A549 (cell line): Measurements from ENCODE around the gene UNC45B.

ENCODE experiments used
- MAFK ChIP-seq: fragments of 450-650 bp; IDR thresholded peaks from 2 replicates; pipeline ENCODE4 v1.6.1; 2014; ENCODE audit not compliant: partially characterized antibody
- NFE2L2 ChIP-seq: fragments of 150-350 bp; conservative IDR thresholded peaks from 2 replicates; pipeline ENCODE4 v1.6.1; 2014; ENCODE audit warnings: low read length
- TF ChIP-seq, protein P1 (sequence below): fragments of 450-650 bp; IDR thresholded peaks from 2 replicates; pipeline ENCODE4 v1.6.1; 2014; ENCODE audit warnings: antibody characterized with exemption

DNA sequence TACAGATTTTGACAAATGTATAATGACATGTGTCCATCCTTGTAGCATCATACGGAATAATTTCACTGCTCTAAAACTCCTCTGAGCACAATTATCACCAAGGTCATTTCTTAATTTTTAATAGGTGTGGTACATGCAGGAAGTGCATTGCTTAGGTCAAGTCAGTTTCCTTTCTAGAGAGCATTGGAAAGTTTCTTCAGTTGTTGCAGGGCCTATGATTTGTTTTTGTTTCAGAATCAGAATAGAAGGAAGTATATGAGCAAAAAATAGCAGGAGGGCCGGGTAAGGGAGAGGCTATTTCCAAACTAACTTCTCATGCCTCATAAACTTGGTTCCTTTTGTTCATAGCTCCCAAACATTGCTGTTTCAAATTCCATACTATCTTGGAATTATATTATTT is 71.3 kb downstream of the UNC45B start:
- no peak for TF ChIP-seq NFE2L2
- TF ChIP-seq, protein P1, sequence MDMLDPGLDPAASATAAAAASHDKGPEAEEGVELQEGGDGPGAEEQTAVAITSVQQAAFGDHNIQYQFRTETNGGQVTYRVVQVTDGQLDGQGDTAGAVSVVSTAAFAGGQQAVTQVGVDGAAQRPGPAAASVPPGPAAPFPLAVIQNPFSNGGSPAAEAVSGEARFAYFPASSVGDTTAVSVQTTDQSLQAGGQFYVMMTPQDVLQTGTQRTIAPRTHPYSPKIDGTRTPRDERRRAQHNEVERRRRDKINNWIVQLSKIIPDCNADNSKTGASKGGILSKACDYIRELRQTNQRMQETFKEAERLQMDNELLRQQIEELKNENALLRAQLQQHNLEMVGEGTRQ = no peak
- TF ChIP-seq MAFK = no peak
